Fibroblast of gingiva (primary cell): Measurements from ENCODE around the gene TEDC2.
"Not testable (repeated sequence)": the region's sequence is repeated elsewhere in the genome, so short reads cannot be mapped to it uniquely, and the experiment has no call there.

ENCODE experiments used
- DNase-seq: peaks from one replicate; pipeline ENCODE4 v3.0.0-alpha.2; 2011; ENCODE audit warnings: low read depth

The TEDC2 gene

GRCh38 chr16:2437032-2437790 is 22.7 kb upstream of the TEDC2 start:
- no peak for DNase-seq

GRCh38 chr16:2438121-2438520 is 21.8 kb upstream of the TEDC2 start:
- no peak for DNase-seq

GRCh38 chr16:2439598-2439997 is 20.3 kb upstream of the TEDC2 start:
- DNase-seq, result no peak

GRCh38 chr16:2441143-2441804 is 18.6 kb upstream of the TEDC2 start:
- not testable (repeated sequence) for DNase-seq

- DNase-seq, result no peak
These were observed 16.4 kb upstream of the TEDC2 start for GRCh38 chr16:2443555-2443954.

- no peak for DNase-seq
These were observed 11.9 kb upstream of the TEDC2 start for GRCh38 chr16:2447920-2448583.

GRCh38 chr16:2449118-2449517 is 10.8 kb upstream of the TEDC2 start:
- no peak for DNase-seq

GRCh38 chr16:2450535-2450934 is 9.4 kb upstream of the TEDC2 start:
- no peak for DNase-seq

- DNase-seq, result no peak
These were observed 8.9 kb upstream of the TEDC2 start for GRCh38 chr16:2450975-2451381.

- DNase-seq, result no peak
These were observed 8.0 kb upstream of the TEDC2 start for GRCh38 chr16:2451851-2452320.

- no peak for DNase-seq
These were observed 7.3 kb upstream of the TEDC2 start for GRCh38 chr16:2452650-2453049.

- DNase-seq, result no peak
These were observed 4.6 kb upstream of the TEDC2 start for GRCh38 chr16:2455081-2455845.

GRCh38 chr16:2456551-2457153 is 3.3 kb upstream of the TEDC2 start:
- no peak for DNase-seq

- no peak for DNase-seq
These were observed 2.6 kb upstream of the TEDC2 start for GRCh38 chr16:2457267-2457666.

- DNase-seq, result no peak
These were observed 2.0 kb upstream of the TEDC2 start for GRCh38 chr16:2457946-2458345.

- no peak for DNase-seq
These were observed 842 bp upstream of the TEDC2 start for GRCh38 chr16:2458887-2459646.

- DNase-seq, result no peak
These were observed 443 bp downstream of the TEDC2 start for GRCh38 chr16:2460391-2460713.

- DNase-seq, result no peak
These were observed 1.0 kb downstream of the TEDC2 start for GRCh38 chr16:2460916-2461315.

- DNase-seq, result no peak
These were observed 2.3 kb downstream of the TEDC2 start for GRCh38 chr16:2462031-2462866.

- no peak for DNase-seq
These were observed 4.4 kb downstream of the TEDC2 start for GRCh38 chr16:2464333-2464732.
